GM18873 (cell line): ENCODE measurements around the gene CCDC102B.
"Not testable (repeated sequence)": the region's sequence is repeated elsewhere in the genome, so short reads cannot be mapped to it uniquely, and the experiment has no call there.

Experiments
- ATAC-seq: cut with Tn5 transposase; IDR thresholded peaks from one replicate; pipeline ENCODE4 v1.9.1; 2021; ENCODE audit warnings: mild to moderate bottlenecking, moderate library complexity, moderate number of reproducible peaks; ENCODE audit not compliant: unreplicated experiment, low FRiP score

CCDC102B gene

GRCh38 chr18:68960355-68960754, 162.5 kb downstream of the CCDC102B start:
- ATAC-seq, result no peak

DNA sequence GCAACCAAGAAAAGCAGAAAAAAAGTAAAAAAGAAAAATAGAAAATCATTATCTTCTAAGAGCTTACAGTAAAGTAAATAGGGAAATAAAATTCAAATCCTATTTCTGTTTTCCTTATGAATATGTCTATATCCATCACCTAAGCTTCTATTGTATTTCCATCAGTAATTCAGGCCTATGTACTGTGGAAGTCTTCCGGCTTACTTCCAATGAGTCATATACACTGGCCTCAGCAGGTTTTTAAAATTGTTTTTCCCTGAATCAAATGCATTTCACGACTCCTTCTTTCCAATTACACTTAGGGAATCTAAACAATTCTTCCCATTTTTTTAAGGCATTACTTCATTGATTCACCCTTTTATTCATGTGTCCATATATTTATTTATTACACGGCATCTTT, 164.7 kb downstream of the CCDC102B start:
- no peak for ATAC-seq

DNA sequence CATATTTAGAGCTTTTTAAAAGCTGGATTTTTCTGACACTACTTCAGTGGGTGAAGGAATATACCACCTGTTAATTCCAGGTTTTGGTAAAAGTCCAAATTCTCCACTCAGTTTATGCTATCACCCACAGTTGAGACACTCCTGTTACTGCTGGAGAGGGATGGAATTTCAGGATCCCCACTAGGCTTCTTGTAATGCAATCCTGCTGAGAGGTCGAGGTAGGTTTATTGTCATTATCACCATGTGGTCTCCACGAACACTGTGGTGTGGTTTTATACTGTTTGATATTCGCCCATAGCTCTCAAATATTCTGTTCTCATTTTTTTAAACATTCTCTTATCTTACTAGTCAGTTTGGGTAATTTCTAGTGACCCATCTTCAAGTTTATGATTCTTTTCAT, 167.9 kb downstream of the CCDC102B start:
- no peak for ATAC-seq

GRCh38 chr18:68969027-68969426, 171.1 kb downstream of the CCDC102B start:
- ATAC-seq, result no peak

DNA sequence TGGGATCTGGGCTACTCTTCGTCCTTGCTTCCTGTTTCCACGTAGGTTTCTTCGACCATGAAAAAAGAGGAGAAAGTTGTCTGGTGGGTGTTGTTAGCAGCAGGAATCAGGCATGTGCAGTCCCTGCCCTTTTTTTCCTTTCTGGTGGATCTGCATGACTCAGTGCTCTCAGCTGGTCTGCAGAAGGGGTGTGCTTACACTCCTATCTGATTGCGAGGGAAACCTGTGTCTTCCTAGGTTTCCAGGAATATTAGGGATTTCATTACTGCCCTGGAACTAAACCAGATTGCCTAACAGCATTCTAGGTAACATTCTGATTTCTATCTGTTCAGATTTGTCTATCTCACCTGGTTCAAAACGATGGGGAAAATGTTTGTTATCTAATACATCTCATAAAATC, 174.3 kb downstream of the CCDC102B start:
- ATAC-seq, result no peak

DNA sequence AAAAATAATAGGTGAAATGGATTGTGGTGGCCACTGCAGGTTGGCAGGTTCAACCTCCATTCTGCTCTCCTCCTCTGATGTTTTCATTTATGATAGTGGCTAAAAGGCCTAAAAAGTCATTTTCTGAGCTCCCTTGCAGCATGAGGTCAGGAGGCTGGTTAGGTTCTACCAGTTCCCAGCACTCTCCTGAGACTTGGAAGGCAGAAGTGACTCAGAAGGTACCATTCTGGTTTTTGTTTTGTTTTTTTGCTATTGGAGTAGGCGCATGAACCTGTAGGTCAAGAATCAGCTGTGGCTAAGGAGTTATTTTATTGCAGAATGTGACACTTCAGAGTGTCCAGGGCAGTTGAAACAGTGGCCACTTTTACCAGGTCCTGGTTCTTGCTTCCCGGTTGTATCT, 181.9 kb downstream of the CCDC102B start:
- no peak for ATAC-seq

- no peak for ATAC-seq
Measured at GRCh38 chr18:68983126-68983525, 185.2 kb downstream of the CCDC102B start.

DNA sequence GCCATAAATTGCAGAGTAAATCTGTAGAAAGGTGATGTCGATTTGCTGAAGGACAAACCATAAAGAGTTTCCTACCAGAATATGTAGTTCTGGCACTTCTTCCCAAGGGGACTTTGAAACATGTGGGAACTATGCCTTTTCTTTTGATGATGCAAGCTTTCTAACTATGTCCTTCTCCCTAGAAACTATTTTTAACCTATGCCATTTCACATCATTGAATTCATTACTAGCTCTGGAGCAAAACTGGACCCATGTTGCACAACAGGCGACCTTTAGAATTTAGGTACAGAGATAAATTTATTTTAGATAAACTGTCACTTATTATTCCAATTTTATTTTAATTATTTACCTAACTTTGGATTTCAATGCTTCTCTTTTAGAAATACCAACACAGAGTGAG, 186.5 kb downstream of the CCDC102B start:
- ATAC-seq, result no peak

GRCh38 chr18:68985172-68985820, 187.4 kb downstream of the CCDC102B start:
- ATAC-seq, result peak; percentile 54

DNA sequence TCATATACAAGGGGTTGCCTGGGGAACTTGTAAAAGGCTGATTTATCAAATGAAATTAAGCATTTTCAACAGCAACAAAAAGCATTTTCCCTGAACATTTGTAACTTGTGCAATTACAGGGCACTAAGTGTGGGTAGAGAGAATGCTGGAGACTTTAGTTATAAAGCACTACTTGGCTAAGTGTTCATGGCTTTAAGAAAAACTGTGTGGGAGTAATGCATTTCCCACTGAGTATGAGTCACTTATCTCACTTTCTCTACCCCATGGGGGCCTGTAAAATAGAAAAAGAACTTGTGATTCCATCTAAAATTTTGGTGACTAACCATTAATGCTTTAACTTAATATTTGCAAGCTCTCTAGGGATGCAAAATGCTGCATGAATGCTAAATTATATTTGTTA, 193.4 kb downstream of the CCDC102B start:
- no peak for ATAC-seq

DNA sequence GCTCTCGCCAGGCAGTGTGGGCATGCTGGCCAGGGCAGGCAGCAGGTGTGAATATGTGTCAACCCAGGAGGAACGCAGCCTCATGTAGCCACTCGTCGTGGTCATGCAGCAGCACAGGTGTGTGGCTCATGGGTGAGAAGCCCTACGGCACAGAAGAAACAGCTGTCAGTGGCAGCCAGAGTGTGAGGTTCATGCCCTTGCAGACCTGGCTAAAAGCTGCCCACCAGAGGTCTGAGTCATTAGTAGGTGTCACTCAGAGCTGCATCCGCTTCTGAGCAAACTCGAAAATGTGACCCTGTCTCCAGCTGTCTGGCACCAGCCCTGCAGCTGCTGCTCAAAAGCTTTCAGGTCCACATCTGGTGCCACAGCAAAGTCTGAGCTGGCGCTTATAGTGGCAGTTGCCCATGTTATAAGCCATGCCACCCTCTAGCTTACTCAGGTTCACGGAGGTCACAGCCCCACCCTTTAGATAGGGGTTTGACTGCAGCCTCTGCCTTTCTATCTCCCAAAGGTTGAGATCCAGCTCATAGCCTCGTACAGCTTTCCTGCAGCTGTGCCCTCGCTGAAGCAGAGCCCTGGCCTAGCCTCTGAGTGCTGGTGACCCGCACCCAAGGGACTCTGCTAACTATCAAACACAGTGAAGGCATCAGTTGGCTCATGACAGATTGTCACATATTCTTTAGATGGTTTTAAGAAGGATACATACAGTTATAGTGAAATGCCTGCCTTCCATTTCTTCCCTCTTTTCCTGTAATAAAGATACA, 195.0 kb downstream of the CCDC102B start:
- ATAC-seq, result no peak

DNA sequence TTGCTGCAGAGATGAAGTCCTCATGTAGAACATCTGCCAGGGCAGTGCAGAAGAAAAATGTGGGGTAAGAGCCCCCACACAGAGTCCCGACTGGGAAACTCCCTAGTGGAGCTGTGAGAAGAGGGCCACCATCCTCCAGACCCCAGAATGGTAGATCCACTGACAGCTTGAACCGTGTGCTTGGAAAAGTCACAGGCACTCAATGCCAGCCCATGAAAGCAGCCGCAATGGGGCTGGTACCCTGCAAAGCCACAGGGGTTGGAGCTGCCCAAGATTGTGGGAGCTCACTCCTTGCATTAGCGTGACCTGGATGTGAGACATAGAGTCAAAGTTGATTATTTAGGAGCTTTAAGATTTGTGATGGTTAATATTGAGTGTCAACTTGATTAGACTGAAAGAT, 197.8 kb downstream of the CCDC102B start:
- ATAC-seq, result no peak

DNA sequence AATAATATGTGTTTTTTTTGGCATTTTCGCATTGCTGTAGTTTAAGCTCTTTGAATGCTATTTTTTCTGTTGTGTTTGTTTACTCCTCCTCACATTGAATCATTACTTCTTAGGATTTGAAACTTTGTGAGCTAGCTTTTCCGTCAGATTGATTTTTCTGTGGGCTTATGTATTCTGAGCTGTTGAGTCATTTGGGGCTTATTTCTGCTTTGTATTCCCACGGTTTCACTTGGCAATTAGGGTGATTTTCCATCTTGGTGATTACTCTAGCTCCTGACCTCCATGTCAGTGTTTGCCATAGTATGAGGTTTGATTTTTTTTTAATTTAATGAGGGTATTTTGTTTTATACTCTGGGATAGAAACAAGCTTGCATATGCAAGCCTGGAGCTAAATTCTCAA, 200.0 kb downstream of the CCDC102B start:
- ATAC-seq, result no peak

DNA sequence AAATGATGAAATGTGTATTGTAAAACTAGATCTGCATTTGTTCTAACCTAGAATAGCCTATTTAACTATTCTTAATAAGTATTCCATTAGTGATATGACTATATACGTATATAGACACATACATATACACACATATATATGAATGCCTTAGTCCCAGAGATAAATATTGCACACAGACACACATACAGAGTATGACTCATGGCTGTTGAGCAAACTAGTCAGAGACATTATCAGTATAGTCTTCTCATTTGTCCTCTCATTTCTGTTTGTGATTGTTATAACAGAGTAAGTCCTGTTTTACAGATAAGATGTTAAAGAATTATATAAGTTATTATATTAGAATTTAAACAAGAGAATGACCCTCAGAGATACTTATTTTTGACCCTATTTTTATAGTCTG, 202.5 kb downstream of the CCDC102B start:
- ATAC-seq, result no peak

- no peak for ATAC-seq
Measured at GRCh38 chr18:69002233-69002632, 204.4 kb downstream of the CCDC102B start.

- ATAC-seq, result not testable (repeated sequence)
Measured at GRCh38 chr18:69006212-69006611, 208.3 kb downstream of the CCDC102B start.

GRCh38 chr18:69008538-69008937, 210.7 kb downstream of the CCDC102B start:
- ATAC-seq, result no peak

- ATAC-seq, result no peak
Measured at GRCh38 chr18:69021211-69021805, 223.4 kb downstream of the CCDC102B start.

DNA sequence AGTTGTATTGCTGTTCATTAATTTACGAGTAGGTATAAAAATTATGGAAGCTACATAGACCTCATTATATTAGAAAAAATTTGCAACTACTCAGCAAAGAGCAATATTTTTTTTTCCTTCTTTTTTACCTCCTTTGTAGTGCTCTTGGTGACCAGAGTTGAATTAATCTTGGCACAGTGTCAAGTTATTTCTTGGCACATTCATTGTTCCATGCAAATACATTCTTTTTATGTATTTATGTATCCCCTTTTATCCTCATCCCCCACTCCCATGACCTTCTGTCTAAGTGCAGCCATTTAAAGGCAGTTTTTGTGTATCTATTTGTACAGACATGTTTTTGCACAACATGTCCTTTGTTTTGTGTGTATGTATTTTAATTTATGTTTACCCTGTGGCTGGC, 224.5 kb downstream of the CCDC102B start:
- no peak for ATAC-seq

GRCh38 chr18:69031571-69031970, 233.7 kb downstream of the CCDC102B start:
- ATAC-seq, result no peak

DNA sequence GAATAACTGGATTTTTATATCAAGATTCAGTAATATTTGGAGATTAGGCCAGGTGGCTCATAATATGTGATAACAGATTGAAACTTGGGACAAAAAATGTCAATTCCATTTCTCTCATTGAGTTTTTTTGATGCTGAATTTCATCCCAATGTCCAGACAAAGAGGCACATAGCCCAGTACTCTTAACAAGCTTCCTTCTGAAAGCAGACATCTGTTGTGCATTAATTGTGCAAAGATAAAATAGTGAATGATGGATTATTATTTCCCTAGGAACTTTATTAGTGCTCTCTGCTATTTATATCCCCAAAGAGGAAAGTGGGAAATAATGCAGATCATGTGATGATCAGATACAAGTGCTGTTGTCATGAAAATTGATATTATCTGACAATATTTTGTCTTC, 234.1 kb downstream of the CCDC102B start:
- no peak for ATAC-seq

GRCh38 chr18:69035756-69036155, 237.9 kb downstream of the CCDC102B start:
- no peak for ATAC-seq
